Inflammatory macrophage treated with lipopolysaccharide for 4 hours (primary cell): ENCODE results near the gene ANKHD1.
A peak's percentile ranks its signal among the peaks of the same experiment; 100 is the strongest.
"Not testable (repeated sequence)": the region's sequence is repeated elsewhere in the genome, so short reads cannot be mapped to it uniquely, and the experiment has no call there.

Experiments
- DNase-seq: peaks from one replicate; pipeline ENCODE4 v3.0.0-alpha.2; 2020

Gene ANKHD1

GRCh38 chr5:140566665-140567064, 165.0 kb downstream of the ANKHD1 start:
- no peak for DNase-seq

DNA sequence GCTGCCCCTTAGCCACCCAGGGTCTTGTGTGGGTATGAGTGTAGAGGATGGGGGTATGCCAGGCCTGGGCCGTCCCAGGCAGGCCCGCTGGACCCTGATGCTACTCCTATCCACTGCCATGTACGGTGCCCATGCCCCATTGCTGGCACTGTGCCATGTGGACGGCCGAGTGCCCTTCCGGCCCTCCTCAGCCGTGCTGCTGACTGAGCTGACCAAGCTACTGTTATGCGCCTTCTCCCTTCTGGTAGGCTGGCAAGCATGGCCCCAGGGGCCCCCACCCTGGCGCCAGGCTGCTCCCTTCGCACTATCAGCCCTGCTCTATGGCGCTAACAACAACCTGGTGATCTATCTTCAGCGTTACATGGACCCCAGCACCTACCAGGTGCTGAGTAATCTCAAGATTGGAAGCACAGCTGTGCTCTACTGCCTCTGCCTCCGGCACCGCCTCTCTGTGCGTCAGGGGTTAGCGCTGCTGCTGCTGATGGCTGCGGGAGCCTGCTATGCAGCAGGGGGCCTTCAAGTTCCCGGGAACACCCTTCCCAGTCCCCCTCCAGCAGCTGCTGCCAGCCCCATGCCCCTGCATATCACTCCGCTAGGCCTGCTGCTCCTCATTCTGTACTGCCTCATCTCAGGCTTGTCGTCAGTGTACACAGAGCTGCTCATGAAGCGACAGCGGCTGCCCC, 165.6 kb downstream of the ANKHD1 start:
- no peak for DNase-seq

- no peak for DNase-seq
Measured at GRCh38 chr5:140567871-140568270, 166.2 kb downstream of the ANKHD1 start.

DNA sequence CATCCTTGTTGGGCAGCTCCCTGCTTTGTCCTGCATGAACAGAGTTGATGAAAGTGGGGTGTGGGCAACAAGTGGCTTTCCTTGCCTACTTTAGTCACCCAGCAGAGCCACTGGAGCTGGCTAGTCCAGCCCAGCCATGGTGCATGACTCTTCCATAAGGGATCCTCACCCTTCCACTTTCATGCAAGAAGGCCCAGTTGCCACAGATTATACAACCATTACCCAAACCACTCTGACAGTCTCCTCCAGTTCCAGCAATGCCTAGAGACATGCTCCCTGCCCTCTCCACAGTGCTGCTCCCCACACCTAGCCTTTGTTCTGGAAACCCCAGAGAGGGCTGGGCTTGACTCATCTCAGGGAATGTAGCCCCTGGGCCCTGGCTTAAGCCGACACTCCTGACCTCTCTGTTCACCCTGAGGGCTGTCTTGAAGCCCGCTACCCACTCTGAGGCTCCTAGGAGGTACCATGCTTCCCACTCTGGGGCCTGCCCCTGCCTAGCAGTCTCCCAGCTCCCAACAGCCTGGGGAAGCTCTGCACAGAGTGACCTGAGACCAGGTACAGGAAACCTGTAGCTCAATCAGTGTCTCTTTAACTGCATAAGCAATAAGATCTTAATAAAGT, 166.9 kb downstream of the ANKHD1 start:
- DNase-seq = peak; percentile 54

GRCh38 chr5:140569197-140569596, 167.6 kb downstream of the ANKHD1 start:
- DNase-seq = peak; percentile 80

DNA sequence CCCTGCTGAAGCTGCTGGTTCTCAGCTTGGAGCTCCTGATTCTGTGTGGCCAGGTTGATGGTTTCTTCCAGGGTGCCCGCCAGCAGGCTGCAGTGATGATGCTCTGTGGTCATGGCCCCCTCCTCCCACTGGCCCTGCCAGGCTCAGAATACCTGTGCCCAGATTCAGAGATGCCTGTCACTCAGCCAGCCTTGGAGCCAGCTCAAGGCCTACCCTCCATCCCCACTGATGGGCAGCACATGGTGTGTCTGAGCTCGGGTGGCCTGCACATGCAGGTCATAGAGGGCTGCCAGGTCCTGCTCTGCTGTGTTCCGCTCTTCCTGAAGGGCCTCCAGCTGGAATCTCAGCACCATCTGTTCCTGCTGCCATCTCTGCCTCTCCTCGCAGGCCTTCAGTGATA, 168.4 kb downstream of the ANKHD1 start:
- DNase-seq = no peak

- no peak for DNase-seq
Measured at GRCh38 chr5:140570488-140570887, 168.9 kb downstream of the ANKHD1 start.

GRCh38 chr5:140571105-140571504, 169.5 kb downstream of the ANKHD1 start:
- DNase-seq = no peak

DNA sequence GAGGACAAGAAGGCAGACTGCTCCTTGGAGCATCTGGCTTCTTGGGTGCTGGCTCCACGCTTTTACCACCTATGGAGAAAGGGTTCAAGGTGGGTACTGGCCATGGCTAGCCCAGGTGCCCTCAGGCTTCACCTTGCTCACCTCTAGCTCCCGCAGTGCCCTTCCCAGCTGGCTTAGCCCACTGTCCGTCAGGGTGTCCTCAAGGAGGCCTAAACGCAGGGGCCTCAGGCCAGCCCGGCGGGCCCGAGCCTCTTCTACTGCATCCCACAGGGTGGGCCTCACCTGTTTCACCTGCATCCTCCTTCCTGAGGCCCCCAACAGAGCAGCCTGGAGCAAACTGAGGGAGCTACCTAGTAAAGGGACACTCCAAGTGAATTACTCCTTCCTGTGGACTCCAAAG, 172.1 kb downstream of the ANKHD1 start:
- DNase-seq = no peak

- peak; percentile 63 for DNase-seq
Measured at GRCh38 chr5:140574165-140574564, 172.5 kb downstream of the ANKHD1 start.

DNA sequence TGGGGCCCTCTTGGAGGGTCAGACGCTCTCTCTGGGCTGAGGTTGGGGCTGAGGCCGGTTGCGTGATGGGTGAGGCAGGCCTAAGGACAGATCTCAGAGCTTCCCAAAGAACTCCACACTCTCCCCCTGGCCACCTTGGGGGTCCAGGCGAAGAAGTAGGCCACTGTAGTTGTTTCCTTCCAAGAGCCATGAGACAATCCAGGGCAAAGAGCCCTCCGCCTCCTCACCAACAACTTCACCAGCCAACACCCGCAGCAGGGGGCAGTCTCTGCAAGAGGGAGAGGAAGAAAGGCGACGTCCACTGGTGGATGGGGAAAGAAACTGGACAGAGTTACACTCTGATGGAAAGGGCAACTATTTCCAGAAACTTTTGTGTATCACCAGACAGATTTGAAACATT, 173.7 kb downstream of the ANKHD1 start:
- DNase-seq = peak; percentile 89

DNA sequence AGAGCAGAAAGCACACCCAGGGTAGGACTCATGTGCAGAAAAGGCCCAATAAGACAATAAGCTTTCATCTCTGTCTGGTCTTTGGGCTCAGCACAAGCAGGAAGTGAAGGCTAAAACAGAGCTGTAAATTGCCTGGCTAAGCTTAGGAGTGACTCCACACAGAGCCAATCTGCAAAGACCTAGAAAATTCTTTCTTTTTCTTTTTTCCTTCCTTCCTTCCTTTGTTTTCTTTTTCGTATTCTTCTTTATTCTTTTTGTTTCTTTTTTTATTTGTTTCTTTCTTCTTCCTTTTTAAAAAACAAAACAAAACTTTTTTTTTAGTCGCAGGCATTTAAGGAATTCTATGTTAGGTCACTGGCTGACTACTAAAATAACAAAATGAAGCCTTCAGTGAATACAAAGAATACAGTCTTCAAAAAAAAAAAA, 175.2 kb downstream of the ANKHD1 start:
- peak; percentile 52 for DNase-seq

DNA sequence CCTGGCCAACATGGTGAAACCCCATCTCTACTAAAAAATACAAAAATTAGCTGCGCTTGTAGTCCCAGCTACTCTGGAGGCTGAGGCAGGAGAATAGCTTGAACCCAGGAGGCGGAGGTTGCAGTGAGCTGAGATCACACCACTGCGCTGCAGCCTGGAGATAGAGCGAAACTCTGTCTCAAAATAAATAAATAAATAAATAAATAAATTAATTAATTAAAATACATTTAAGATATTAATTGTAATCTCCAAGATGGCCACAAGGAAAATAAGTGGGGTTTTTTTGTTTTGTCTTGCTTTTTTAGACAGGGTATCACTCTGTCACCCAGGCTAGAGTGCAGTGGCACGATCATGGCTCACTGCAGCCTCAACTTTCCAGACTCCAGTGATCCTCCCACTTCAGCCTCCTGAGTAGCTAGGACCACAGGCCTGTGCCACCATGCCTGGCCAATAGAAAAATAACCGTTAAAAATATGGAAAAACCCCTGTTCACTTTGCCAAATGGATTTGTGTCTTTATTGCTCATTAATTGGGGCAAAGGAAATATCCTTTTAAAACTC, 177.6 kb downstream of the ANKHD1 start:
- DNase-seq = not testable (repeated sequence)

GRCh38 chr5:140587495-140587894, 185.9 kb downstream of the ANKHD1 start:
- DNase-seq = no peak

DNA sequence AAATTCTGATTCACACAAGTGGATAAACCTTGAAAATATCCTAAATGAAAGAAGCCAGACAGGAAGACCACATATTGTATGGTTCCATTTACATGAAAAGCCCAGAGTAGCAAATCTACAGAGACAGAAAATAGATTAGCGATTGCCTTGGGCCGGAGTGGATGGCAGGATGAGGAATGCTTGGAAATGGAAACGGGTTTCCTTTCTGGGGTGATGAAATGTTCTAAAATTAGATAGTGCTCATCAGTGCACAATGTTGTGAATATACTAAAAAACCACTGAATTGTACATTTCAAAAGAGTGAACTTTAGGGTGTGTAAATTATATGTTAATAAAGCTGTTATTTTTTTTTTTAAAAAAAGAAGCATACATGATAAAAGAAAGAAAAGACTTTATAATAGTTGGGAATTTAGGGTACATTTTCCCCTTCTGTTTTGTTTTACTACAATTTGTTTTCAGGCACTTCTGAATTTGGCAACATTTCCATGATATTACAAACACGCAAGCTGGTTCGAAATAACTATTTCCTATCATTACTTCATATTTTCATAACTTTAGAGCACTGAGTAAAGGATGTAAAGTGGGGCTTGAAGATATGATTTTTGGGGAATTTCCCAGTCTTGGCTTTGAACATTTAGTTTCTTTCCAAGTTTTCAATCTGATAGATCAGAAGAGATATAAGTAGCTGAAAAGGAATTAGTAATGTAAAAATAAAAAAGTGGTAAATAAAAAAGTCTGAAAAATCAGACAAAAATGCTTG, 186.9 kb downstream of the ANKHD1 start:
- peak; percentile 87 for DNase-seq
